Measurements from ENCODE around the gene MME. TPM values are rescaled to one million over a fixed set of nuclear protein-coding genes. Genes with fewer than 3 reads are reported as not detected.

Gene MME
- polyA plus RNA-seq, 1 experiment = 208 TPM

DNA sequence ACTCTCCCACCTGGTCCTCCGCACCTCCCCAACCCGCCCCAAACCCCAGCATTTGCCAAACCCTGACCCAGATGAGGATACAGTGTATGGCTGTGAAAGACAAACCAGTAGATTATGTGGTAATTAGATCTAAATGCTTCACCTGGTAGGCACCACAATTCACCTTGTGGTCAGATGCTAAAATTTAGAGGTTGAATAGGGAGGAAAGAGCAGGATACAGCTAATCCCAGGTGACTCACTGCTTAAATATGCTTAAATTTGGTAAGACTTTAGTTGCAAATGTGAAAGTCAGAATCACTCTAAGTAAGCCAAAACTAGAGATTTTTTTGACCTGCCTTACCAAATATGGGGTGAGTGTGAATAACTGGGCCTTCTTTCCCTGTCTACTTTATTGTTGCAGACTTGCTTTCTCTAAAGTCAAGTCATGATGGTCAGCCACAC, 105.5 kb downstream of the MME start:
- peak; percentile 48 for DNase-seq (ENCODE audit: low read depth)
- TF ChIP-seq, protein P1, sequence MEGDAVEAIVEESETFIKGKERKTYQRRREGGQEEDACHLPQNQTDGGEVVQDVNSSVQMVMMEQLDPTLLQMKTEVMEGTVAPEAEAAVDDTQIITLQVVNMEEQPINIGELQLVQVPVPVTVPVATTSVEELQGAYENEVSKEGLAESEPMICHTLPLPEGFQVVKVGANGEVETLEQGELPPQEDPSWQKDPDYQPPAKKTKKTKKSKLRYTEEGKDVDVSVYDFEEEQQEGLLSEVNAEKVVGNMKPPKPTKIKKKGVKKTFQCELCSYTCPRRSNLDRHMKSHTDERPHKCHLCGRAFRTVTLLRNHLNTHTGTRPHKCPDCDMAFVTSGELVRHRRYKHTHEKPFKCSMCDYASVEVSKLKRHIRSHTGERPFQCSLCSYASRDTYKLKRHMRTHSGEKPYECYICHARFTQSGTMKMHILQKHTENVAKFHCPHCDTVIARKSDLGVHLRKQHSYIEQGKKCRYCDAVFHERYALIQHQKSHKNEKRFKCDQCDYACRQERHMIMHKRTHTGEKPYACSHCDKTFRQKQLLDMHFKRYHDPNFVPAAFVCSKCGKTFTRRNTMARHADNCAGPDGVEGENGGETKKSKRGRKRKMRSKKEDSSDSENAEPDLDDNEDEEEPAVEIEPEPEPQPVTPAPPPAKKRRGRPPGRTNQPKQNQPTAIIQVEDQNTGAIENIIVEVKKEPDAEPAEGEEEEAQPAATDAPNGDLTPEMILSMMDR (IDR thresholded peaks at IDR 0.05; ENCODE audit: insufficient read depth, low read depth, low read length) = no peak
- Histone ChIP-seq H3K36me3 (ENCODE audit: control insufficient read depth, insufficient read depth, low read length) (peaks cover 3% of the 10 kb centered on the region; the same call in 1 of the 2 replicates), H3K27me3 (ENCODE audit: control insufficient read depth, insufficient read depth, low read length) (no peaks in the 10 kb centered on the region), H3K4me3 (ENCODE audit: low read depth, low read length) (no peak overlapping the region)
- ChIA-PET CTCF (interaction anchor here (0.6 to 1.4 kb wide), 3 partner anchors 58 to 139 kb away, joined by 3 to 7 read pairs (median 3); no protein-coding TSS in a partner anchor), POLR2A (no interaction called here)

DNA sequence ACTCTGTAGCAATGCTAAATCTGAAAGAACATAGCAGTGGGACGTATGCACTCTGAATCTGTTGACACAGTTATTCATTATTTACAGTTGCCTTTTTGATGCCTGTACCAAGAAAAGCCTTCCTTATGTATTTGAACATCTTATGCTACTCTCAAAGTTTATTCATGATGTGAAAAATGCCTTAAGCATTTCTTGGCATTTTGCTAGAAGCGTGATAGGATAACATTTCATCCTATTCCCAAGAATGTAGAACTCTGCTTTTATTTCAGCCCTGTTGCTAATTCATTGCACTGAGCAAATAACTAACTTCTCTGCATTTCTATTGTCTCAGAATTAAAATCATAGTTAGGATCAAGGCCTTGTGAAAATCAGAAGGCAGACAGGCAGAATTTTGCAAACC, 107.9 kb downstream of the MME start:
- DNase-seq (ENCODE audit: low read depth) = no peak

DNA sequence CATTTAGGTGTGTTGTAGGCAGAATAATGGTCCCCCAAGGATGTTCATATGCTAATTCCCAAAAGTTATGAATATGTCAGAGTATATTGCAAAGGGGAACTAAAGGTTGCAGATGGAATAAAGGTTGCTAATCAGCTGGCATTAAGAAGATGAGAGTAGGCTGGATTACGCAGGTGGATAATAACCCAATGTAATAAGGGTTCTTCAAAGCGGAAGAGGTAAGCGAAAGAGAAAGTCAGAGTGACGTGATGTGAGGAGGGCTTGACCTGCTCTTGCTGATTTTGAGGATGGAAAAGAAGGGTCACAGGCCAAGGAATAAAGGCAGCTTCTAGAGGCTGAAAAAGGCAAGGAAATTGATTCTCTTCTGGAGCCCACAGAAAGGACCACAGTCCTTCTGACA, 109.4 kb downstream of the MME start:
- no peaks in the 10 kb centered on the region for H3K27me3 ChIP-seq (ENCODE audit: control insufficient read depth, insufficient read depth, low read length)
- H3K4me3 ChIP-seq (ENCODE audit: low read depth, low read length) = no peak overlapping the region
- ChIA-PET CTCF (interaction anchor here (1.1 to 1.2 kb wide), 2 partner anchors 134 to 415 kb away, joined by 3 read pairs; no protein-coding TSS in a partner anchor), POLR2A (no interaction called here)
- TF ChIP-seq, protein P1 (IDR thresholded peaks at IDR 0.05; ENCODE audit: insufficient read depth, low read depth, low read length) = no peak
- DNase-seq (ENCODE audit: low read depth) = no peak
- no peaks in the 10 kb centered on the region for H3K36me3 ChIP-seq (ENCODE audit: control insufficient read depth, insufficient read depth, low read length)

More for the DNA sequence above, 107.9 kb downstream of the MME start:
- ChIA-PET CTCF (no interaction called here), POLR2A (no interaction called here)
- Histone ChIP-seq H3K36me3 (ENCODE audit: control insufficient read depth, insufficient read depth, low read length) (no peaks in the 10 kb centered on the region), H3K27me3 (ENCODE audit: control insufficient read depth, insufficient read depth, low read length) (no peaks in the 10 kb centered on the region), H3K4me3 (ENCODE audit: low read depth, low read length) (no peak overlapping the region)
- TF ChIP-seq, protein P1 (IDR thresholded peaks at IDR 0.05; ENCODE audit: insufficient read depth, low read depth, low read length) = no peak

DNA sequence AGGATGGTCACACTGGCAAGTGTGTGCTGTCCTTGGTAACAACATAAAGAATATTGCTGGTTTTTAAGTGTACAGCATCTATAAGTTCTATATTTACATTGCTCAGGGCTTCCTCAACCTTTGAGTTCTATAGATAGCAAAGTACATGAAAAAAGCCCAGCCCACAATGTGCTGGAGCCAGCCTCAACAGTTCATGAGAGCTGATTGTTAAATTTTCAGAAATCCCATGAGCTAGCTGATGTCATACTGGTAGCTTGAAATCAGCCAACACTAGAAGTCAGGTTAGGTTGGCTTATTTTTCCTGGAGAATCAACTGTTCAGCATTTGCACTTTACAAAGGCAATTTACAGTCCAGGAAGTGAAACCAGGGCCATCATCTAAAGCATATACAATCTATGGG, 110.6 kb downstream of the MME start:
- Histone ChIP-seq H3K27me3 (ENCODE audit: control insufficient read depth, insufficient read depth, low read length) (no peaks in the 10 kb centered on the region), H3K36me3 (ENCODE audit: control insufficient read depth, insufficient read depth, low read length) (no peaks in the 10 kb centered on the region), H3K4me3 (ENCODE audit: low read depth, low read length) (no peak overlapping the region)
- ChIA-PET POLR2A (no interaction called here), CTCF (interaction anchor here (0.8 to 1.2 kb wide), 3 partner anchors 9 to 133 kb away, joined by 3 read pairs; no protein-coding TSS in a partner anchor)
- TF ChIP-seq, protein P1 (IDR thresholded peaks at IDR 0.05; ENCODE audit: insufficient read depth, low read depth, low read length) = no peak
- DNase-seq (ENCODE audit: low read depth) = no peak

DNA sequence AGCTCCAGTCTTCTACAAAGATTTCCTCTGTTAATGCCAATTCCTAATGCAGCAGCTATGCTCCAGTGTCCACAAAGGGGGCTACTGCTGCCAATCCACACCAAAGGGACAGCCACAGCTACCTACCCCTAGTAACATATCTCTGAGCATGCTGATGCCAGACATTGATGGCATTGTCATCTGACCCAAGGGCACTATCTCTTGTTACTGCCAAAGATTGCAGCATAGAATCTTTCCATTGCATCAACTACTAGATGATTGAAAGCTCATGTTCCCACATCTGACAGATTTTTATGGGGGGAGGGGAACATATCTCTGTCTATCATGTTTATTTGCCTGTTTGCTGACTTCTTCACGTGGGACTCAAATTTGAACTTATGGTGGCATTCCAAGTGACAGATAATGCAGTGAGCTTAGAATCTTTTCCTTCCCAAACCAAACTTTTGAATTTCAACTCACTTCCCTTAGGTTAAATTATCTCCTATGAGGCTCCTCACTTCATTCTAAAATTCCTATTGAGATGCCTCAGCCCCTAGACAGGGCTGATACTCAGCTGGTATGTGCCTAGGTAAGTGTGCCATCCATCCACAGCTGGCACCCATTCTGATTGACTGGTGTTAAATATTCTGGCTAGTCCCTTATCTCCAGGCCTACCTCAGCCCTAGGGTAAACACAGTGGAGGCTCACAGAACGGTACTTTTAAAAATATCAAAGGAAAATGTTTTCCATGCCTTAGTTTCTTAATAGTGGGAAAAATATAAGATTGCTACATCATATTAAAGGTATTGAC, 113.0 kb downstream of the MME start:
- Histone ChIP-seq H3K4me3 (ENCODE audit: low read depth, low read length) (no peak overlapping the region), H3K27me3 (ENCODE audit: control insufficient read depth, insufficient read depth, low read length) (no peaks in the 10 kb centered on the region), H3K36me3 (ENCODE audit: control insufficient read depth, insufficient read depth, low read length) (no peaks in the 10 kb centered on the region)
- ChIA-PET CTCF (interaction anchor here (0.9 to 1.5 kb wide), 2 partner anchors 10 to 12 kb away, joined by 3 read pairs; no protein-coding TSS in a partner anchor), POLR2A (no interaction called here)
- TF ChIP-seq, protein P1 (IDR thresholded peaks at IDR 0.05; ENCODE audit: insufficient read depth, low read depth, low read length) = no peak
- no peak for DNase-seq (ENCODE audit: low read depth)

Measured in BJ (cell line).